HCT116 (cell line): ENCODE results near the gene PELI1. TPM values are rescaled to one million over a fixed set of nuclear protein-coding genes. Genes with fewer than 3 reads are reported as not detected.

Source experiments
- ATAC-seq: fragments of 200-7000 bp; cut with Tn5 transposase; 2 replicates; pipeline ENCODE4 v1.9.1; 2020; ENCODE audit warnings: mild to moderate bottlenecking, moderate library complexity
- BruUV-seq: library from RNA; stranded (reverse); fragments of 400-500 nt; replicated peaks from 2 replicates; lab custom pipeline; 2021; lab: Mats Ljungman, UMichigan
- CTCF ChIA-PET: fragments of 300-600 bp; sonication (Branson Sonifier 250); formaldehyde crosslinking; loops from one replicate; lab custom pipeline; 2021; ENCODE audit warnings: antibody characterized with exemption; lab: Charles Lee
- POLR2A ChIA-PET: fragments of 300-600, 350-600 bp; sonication (Branson Sonifier 250); formaldehyde crosslinking; loops from one replicate; lab custom pipeline; 2021; ENCODE audit warnings: antibody characterized with exemption; lab: Charles Lee
- RAD21 ChIA-PET, 2 experiments: fragments of 300-600 bp; sonication (Branson Sonifier 250); formaldehyde crosslinking; loops; one replicate each; lab custom pipeline; 2023; ENCODE audit warnings: low total read pairs in 2 of 2; ENCODE audit not compliant: uncharacterized antibody in 2 of 2, unreplicated experiment in 2 of 2, low non-redundant PET in 1 of 2; lab: Charles Lee
- DNase-seq: peaks from one replicate; pipeline ENCODE4 v3.0.0-alpha.2; 2010; ENCODE audit warnings: low read depth, low spot score
- H2AFZ ChIP-seq: fragments of 200-600 bp; shearing (Covaris generic), sonication (generic); 2 replicates; pipeline ENCODE4 v1.6.1; 2017; ENCODE audit warnings: low read depth, mixed run types, mixed read lengths, antibody characterized with exemption, low read length; ENCODE audit not compliant: poor library complexity, severe bottlenecking
- H3K27ac ChIP-seq: 2 replicates; pipeline ENCODE4 v1.5.1; 2012; ENCODE audit warnings: low read depth, low read length
- H3K27me3 ChIP-seq: fragments of 200-600 bp; sonication (generic); 2 replicates; pipeline ENCODE4 v1.6.1; 2016; ENCODE audit warnings: mixed run types, low read length, mixed read lengths; ENCODE audit not compliant: insufficient read depth
- H3K36me3 ChIP-seq, 2 experiments: fragments of 200-500 bp in 1 of 2; fragments of 200-600 bp in 1 of 2; sonication (Bioruptor generic) in 1 of 2; sonication (generic) in 1 of 2; 2 replicates each; pipeline versions ENCODE4 v1.5.1 to v1.6.1; 2014 to 2016; ENCODE audit warnings: low read length in 2 of 2, inconsistent platforms in 1 of 2, mixed read lengths in 1 of 2, mixed run types in 1 of 2; ENCODE audit not compliant: insufficient read depth in 2 of 2, control insufficient read depth in 1 of 2
- H3K4me1 ChIP-seq, 2 experiments: fragments of 200-600 bp in 1 of 2; sonication (generic) in 1 of 2; 2 replicates each; pipeline versions ENCODE4 v1.5.1 to v1.6.1; 2012 to 2017; ENCODE audit warnings: low read length in 2 of 2, inconsistent platforms in 1 of 2, mild to moderate bottlenecking in 1 of 2, mixed read lengths in 1 of 2, mixed run types in 1 of 2, moderate library complexity in 1 of 2; ENCODE audit not compliant: insufficient read depth in 2 of 2, control insufficient read depth in 1 of 2
- H3K4me2 ChIP-seq: fragments of 200-600 bp; sonication (generic); 2 replicates; pipeline ENCODE4 v1.6.1; 2017; ENCODE audit warnings: mixed run types, low read length, mixed read lengths
- H3K4me3 ChIP-seq, 2 experiments: fragments of 200-600 bp in 1 of 2; sonication (generic) in 1 of 2; replicated peaks in 1 of 2; 2 replicates each; pipeline ENCODE4 v1.5.1; 2011 to 2016; ENCODE audit warnings: low read length in 2 of 2, control low read depth in 1 of 2, low read depth in 1 of 2, mild to moderate bottlenecking in 1 of 2, mixed read lengths in 1 of 2, mixed run types in 1 of 2
- H3K79me2 ChIP-seq: fragments of 200-600 bp; sonication (generic); 2 replicates; pipeline ENCODE4 v1.6.1; 2017; ENCODE audit warnings: mild to moderate bottlenecking, mixed run types, low read length, moderate library complexity, mixed read lengths; ENCODE audit not compliant: insufficient read depth
- H3K9ac ChIP-seq: fragments of 200-600 bp; sonication (generic); 2 replicates; pipeline ENCODE4 v1.6.1; 2016; ENCODE audit warnings: low read length, mixed read lengths
- H3K9me2 ChIP-seq: fragments of 200-600 bp; sonication (generic), shearing (Covaris generic); 2 replicates; pipeline ENCODE4 v1.6.1; 2017; ENCODE audit warnings: mixed run types, mild to moderate bottlenecking, moderate library complexity; ENCODE audit not compliant: insufficient read depth
- H3K9me3 ChIP-seq, 2 experiments: fragments of 200-500 bp in 1 of 2; fragments of 200-600 bp in 1 of 2; sonication (Bioruptor generic) in 1 of 2; sonication (generic) in 1 of 2; 2 replicates each; pipeline ENCODE4 v1.6.1; 2014 to 2017; ENCODE audit warnings: low read length in 2 of 2, mixed read lengths in 2 of 2, inconsistent platforms in 1 of 2, low read depth in 1 of 2, mild to moderate bottlenecking in 1 of 2, mixed run types in 1 of 2, moderate library complexity in 1 of 2; ENCODE audit not compliant: control insufficient read depth in 1 of 2, insufficient read depth in 1 of 2
- H4K20me1 ChIP-seq: fragments of 200-600 bp; sonication (generic), shearing (Covaris generic); 2 replicates; pipeline ENCODE4 v1.6.1; 2017; ENCODE audit warnings: mixed run types, mild to moderate bottlenecking, moderate library complexity; ENCODE audit not compliant: insufficient read depth
- CBX3 ChIP-seq: IDR thresholded peaks from 2 replicates; pipeline ENCODE4 v1.6.1; 2012; ENCODE audit warnings: low read depth
- CEBPB ChIP-seq: IDR thresholded peaks from 2 replicates; pipeline ENCODE4 v1.6.1; 2012; ENCODE audit warnings: low read depth
- EGR1 ChIP-seq: IDR thresholded peaks from 2 replicates; pipeline ENCODE4 v1.6.1; 2012; ENCODE audit warnings: low read depth
- ELF1 ChIP-seq: IDR thresholded peaks from 2 replicates; pipeline ENCODE4 v1.6.1; 2012; ENCODE audit warnings: low read depth, borderline replicate concordance
- EZH2phosphoT487 ChIP-seq: fragments of 200-600 bp; IDR thresholded peaks from 2 replicates; pipeline ENCODE4 v1.6.1; 2018; ENCODE audit warnings: antibody characterized with exemption, borderline replicate concordance
- JUND ChIP-seq: IDR thresholded peaks from 2 replicates; pipeline ENCODE4 v1.6.1; 2012
- POLR2A ChIP-seq: IDR thresholded peaks from 2 replicates; pipeline ENCODE4 v1.7.0; 2011; ENCODE audit warnings: borderline replicate concordance; ENCODE audit not compliant: insufficient read depth, insufficient read length; ENCODE audit errors: extremely low read depth
- POLR2AphosphoS5 ChIP-seq: IDR thresholded peaks from 2 replicates; pipeline ENCODE4 v1.6.1; 2011; ENCODE audit warnings: mild to moderate bottlenecking, low read depth, low read length, moderate library complexity
- SIN3A ChIP-seq: IDR thresholded peaks from 2 replicates; pipeline ENCODE4 v1.6.1; 2012; ENCODE audit warnings: low read depth
- SP1 ChIP-seq: IDR thresholded peaks from 2 replicates; pipeline ENCODE4 v1.6.1; 2012; ENCODE audit warnings: low read depth
- SRF ChIP-seq: IDR thresholded peaks from 2 replicates; pipeline ENCODE4 v1.6.1; 2012; ENCODE audit warnings: low read depth
- TCF7L2 ChIP-seq: IDR thresholded peaks from 2 replicates; pipeline ENCODE4 v1.7.0; 2011; ENCODE audit warnings: borderline replicate concordance, inconsistent platforms; ENCODE audit not compliant: insufficient read depth, insufficient read length; ENCODE audit errors: extremely low read depth
- ZFX ChIP-seq: fragments of 450-650 bp; IDR thresholded peaks from 2 replicates; pipeline ENCODE4 v1.6.1; 2017
- ZNF274 ChIP-seq: fragments of 200-500 bp; sonication (Bioruptor generic); IDR thresholded peaks from 2 replicates; pipeline ENCODE4 v1.6.1; 2014; ENCODE audit warnings: mild to moderate bottlenecking, low read depth, low read length, inconsistent platforms
- intact Hi-C: fragments of 100-400 bp; cut with micrococcal nuclease; formaldehyde crosslinking; loops from 2 replicates; pipeline ENCODE4 v1.10.0; 2022
- total RNA-seq: library from RNA; stranded (reverse); gene quantifications from one replicate; pipeline ENCODE4 v1.2.1, GENCODE V29; 2021; ENCODE audit not compliant: unreplicated experiment
- TF ChIP-seq, protein P1 (sequence below), 3 experiments: fragments of 200-600 bp in 1 of 3; sonication (generic) in 1 of 3; IDR thresholded peaks in 2 of 3; conservative IDR thresholded peaks in 1 of 3; 2 replicates each; pipeline ENCODE4 v1.5.1; 2012 to 2017; ENCODE audit warnings: low read depth in 2 of 3, low read length in 2 of 3, antibody characterized with exemption in 1 of 3, borderline replicate concordance in 1 of 3, control low read depth in 1 of 3, mild to moderate bottlenecking in 1 of 3, mixed read lengths in 1 of 3, mixed run types in 1 of 3, moderate library complexity in 1 of 3; ENCODE audit not compliant: insufficient read depth in 1 of 3
- TF ChIP-seq, protein P2 (sequence below): IDR thresholded peaks from 2 replicates; pipeline ENCODE4 v1.6.1; 2012
- TF ChIP-seq, protein P3 (sequence below): IDR thresholded peaks from 2 replicates; pipeline ENCODE4 v1.6.1; 2012
- TF ChIP-seq, protein P4 (sequence below): IDR thresholded peaks from 2 replicates; pipeline ENCODE4 v1.6.1; 2011; ENCODE audit warnings: mild to moderate bottlenecking, low read length, moderate library complexity; ENCODE audit not compliant: insufficient replicate concordance; ENCODE audit errors: extremely low read depth

PELI1 gene
- total RNA-seq, 1 experiment from 2014 or later: 7.9 TPM

DNA sequence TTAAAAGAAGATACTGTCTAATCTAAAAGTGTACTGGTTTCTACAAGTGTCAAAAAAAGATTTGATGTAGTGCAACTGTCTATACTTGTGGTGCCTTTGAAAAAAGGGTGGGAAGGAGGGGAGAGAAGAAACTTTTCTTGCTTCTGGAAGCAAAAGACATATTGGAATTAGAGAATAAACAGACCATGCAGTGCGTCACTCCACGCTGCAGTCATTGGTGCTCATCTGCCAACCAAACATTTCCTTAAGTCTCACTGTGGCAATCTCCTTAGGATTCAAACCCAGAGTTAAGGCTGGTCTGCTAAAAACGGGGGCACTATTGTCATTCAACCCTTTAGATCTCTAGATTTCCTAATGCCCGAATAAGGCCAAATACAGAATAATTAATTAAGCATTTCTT, 50.9 kb downstream of the PELI1 start:
- BruUV-seq: no TSS peak
- CTCF ChIA-PET: no interaction called here
- intact Hi-C loops: no loop called here
- no peaks in the 10 kb centered on the region for H3K9me2 ChIP-seq
- H3K4me1 ChIP-seq: no peaks in the 10 kb centered on the region
- H3K79me2 ChIP-seq: no peaks in the 10 kb centered on the region
- H2AFZ ChIP-seq: no peak overlapping the region
- H3K27me3 ChIP-seq: no peaks in the 10 kb centered on the region
- H3K27ac ChIP-seq: no peak overlapping the region
- no peaks in the 10 kb centered on the region for H3K9me3 ChIP-seq
- H3K36me3 ChIP-seq: no peaks in the 10 kb centered on the region; a peak in 1 of 4 replicates
- POLR2A ChIA-PET: no interaction called here
- H3K4me2 ChIP-seq: no peak overlapping the region
- no peak for ATAC-seq
- no peak overlapping the region for H3K4me3 ChIP-seq
- H3K9ac ChIP-seq: no peak overlapping the region
- TF ChIP-seq, protein P1, sequence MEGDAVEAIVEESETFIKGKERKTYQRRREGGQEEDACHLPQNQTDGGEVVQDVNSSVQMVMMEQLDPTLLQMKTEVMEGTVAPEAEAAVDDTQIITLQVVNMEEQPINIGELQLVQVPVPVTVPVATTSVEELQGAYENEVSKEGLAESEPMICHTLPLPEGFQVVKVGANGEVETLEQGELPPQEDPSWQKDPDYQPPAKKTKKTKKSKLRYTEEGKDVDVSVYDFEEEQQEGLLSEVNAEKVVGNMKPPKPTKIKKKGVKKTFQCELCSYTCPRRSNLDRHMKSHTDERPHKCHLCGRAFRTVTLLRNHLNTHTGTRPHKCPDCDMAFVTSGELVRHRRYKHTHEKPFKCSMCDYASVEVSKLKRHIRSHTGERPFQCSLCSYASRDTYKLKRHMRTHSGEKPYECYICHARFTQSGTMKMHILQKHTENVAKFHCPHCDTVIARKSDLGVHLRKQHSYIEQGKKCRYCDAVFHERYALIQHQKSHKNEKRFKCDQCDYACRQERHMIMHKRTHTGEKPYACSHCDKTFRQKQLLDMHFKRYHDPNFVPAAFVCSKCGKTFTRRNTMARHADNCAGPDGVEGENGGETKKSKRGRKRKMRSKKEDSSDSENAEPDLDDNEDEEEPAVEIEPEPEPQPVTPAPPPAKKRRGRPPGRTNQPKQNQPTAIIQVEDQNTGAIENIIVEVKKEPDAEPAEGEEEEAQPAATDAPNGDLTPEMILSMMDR (IDR thresholded peaks at IDR 0.05 in 2 of 3, conservative IDR thresholded peaks at IDR 0.05 in 1 of 3; ENCODE audit: borderline replicate concordance in 1 of 3, insufficient read depth in 1 of 3, low read depth in 2 of 3, low read length in 2 of 3): no peak
- TF ChIP-seq EGR1 (no peak), SP1 (no peak), TCF7L2 (no peak), ZNF274 (no peak), CEBPB (no peak), JUND (no peak), ELF1 (no peak), SIN3A (no peak), POLR2AphosphoS5 (no peak), CBX3 (no peak), POLR2A (no peak), EZH2phosphoT487 (no peak), ZFX (no peak), SRF (no peak)
- TF ChIP-seq, protein P2, sequence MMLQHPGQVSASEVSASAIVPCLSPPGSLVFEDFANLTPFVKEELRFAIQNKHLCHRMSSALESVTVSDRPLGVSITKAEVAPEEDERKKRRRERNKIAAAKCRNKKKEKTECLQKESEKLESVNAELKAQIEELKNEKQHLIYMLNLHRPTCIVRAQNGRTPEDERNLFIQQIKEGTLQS: no peak
- TF ChIP-seq, protein P3, sequence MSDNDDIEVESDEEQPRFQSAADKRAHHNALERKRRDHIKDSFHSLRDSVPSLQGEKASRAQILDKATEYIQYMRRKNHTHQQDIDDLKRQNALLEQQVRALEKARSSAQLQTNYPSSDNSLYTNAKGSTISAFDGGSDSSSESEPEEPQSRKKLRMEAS: no peak
- TF ChIP-seq, protein P4, sequence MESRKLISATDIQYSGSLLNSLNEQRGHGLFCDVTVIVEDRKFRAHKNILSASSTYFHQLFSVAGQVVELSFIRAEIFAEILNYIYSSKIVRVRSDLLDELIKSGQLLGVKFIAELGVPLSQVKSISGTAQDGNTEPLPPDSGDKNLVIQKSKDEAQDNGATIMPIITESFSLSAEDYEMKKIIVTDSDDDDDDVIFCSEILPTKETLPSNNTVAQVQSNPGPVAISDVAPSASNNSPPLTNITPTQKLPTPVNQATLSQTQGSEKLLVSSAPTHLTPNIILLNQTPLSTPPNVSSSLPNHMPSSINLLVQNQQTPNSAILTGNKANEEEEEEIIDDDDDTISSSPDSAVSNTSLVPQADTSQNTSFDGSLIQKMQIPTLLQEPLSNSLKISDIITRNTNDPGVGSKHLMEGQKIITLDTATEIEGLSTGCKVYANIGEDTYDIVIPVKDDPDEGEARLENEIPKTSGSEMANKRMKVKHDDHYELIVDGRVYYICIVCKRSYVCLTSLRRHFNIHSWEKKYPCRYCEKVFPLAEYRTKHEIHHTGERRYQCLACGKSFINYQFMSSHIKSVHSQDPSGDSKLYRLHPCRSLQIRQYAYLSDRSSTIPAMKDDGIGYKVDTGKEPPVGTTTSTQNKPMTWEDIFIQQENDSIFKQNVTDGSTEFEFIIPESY: no peak
- TF ChIP-seq, all 23 proteins: peak for 0
- DNase-seq: no peak
- RAD21 ChIA-PET: no interaction called here
- H4K20me1 ChIP-seq: no peaks in the 10 kb centered on the region
